GM21367 (cell line): Measurements from ENCODE around the gene SLC25A26.
A peak's percentile ranks its signal among the peaks of the same experiment; 100 is the strongest.

Experiments used
- ATAC-seq: cut with Tn5 transposase; IDR thresholded peaks from one replicate; pipeline ENCODE4 v1.9.1; 2021; ENCODE audit not compliant: unreplicated experiment

The SLC25A26 gene

GRCh38 chr3:66367979-66368378 is 147.2 kb downstream of the SLC25A26 start:
- no peak for ATAC-seq

GRCh38 chr3:66370179-66370578 is 149.4 kb downstream of the SLC25A26 start:
- ATAC-seq: no peak

GRCh38 chr3:66371432-66371831 is 150.6 kb downstream of the SLC25A26 start:
- no peak for ATAC-seq

- no peak for ATAC-seq
These were observed 152.0 kb downstream of the SLC25A26 start for GRCh38 chr3:66372681-66373350.

- no peak for ATAC-seq
These were observed 155.8 kb downstream of the SLC25A26 start for GRCh38 chr3:66376568-66376967.

GRCh38 chr3:66377800-66378199 is 157.0 kb downstream of the SLC25A26 start:
- ATAC-seq: no peak

- ATAC-seq: no peak
These were observed 157.5 kb downstream of the SLC25A26 start for GRCh38 chr3:66378256-66378655.

GRCh38 chr3:66379565-66379964 is 158.8 kb downstream of the SLC25A26 start:
- no peak for ATAC-seq

GRCh38 chr3:66380200-66380932 is 159.6 kb downstream of the SLC25A26 start:
- ATAC-seq: no peak

- ATAC-seq: no peak
These were observed 160.8 kb downstream of the SLC25A26 start for GRCh38 chr3:66381626-66382025.

GRCh38 chr3:66382142-66382541 is 161.3 kb downstream of the SLC25A26 start:
- no peak for ATAC-seq

GRCh38 chr3:66383023-66383422 is 162.2 kb downstream of the SLC25A26 start:
- no peak for ATAC-seq

- ATAC-seq: no peak
These were observed 163.4 kb downstream of the SLC25A26 start for GRCh38 chr3:66383998-66384745.

GRCh38 chr3:66385066-66385465 is 164.3 kb downstream of the SLC25A26 start:
- ATAC-seq: no peak

- peak; percentile 89 for ATAC-seq
These were observed 165.5 kb downstream of the SLC25A26 start for GRCh38 chr3:66386011-66386924.

GRCh38 chr3:66386925-66387650 is 166.3 kb downstream of the SLC25A26 start:
- ATAC-seq: peak; percentile 38

- ATAC-seq: peak; percentile 29
These were observed 169.2 kb downstream of the SLC25A26 start for GRCh38 chr3:66390013-66390412.

GRCh38 chr3:66392512-66392911 is 171.7 kb downstream of the SLC25A26 start:
- ATAC-seq: no peak

- ATAC-seq: no peak
These were observed 172.1 kb downstream of the SLC25A26 start for GRCh38 chr3:66392966-66393332.

GRCh38 chr3:66393333-66394005 is 172.7 kb downstream of the SLC25A26 start:
- ATAC-seq: peak; percentile 18
